NT2/D1 (cell line): ENCODE data around the gene IGF2R.
"Not testable (repeated sequence)": the region's sequence is repeated elsewhere in the genome, so short reads cannot be mapped to it uniquely, and the experiment has no call there.

Experiments used
- DNase-seq: peaks from one replicate; pipeline ENCODE4 v3.0.0-alpha.2; 2011; ENCODE audit warnings: low read depth, low spot score
- H3K27me3 ChIP-seq: 2 replicates; pipeline ENCODE4 v1.6.0; 2011; ENCODE audit warnings: mild to moderate bottlenecking; ENCODE audit not compliant: insufficient read length, insufficient read depth
- H3K36me3 ChIP-seq: 2 replicates; pipeline ENCODE4 v1.6.1; 2011; ENCODE audit warnings: mild to moderate bottlenecking, low read length, mixed read lengths; ENCODE audit not compliant: insufficient read depth, insufficient read length
- H3K4me1 ChIP-seq: 2 replicates; pipeline ENCODE4 v1.5.1; 2011; ENCODE audit not compliant: insufficient read depth, insufficient read length
- H3K4me3 ChIP-seq: 2 replicates; pipeline ENCODE4 v1.5.1; 2011; ENCODE audit warnings: low read depth; ENCODE audit not compliant: insufficient read length
- H3K9ac ChIP-seq: 2 replicates; pipeline ENCODE4 v1.6.0; 2011; ENCODE audit warnings: low read depth; ENCODE audit not compliant: insufficient read length
- H3K9me3 ChIP-seq: 2 replicates; pipeline ENCODE4 v1.5.1; 2011; ENCODE audit warnings: mild to moderate bottlenecking, low read length; ENCODE audit not compliant: insufficient read depth
- SUZ12 ChIP-seq: IDR thresholded peaks from 2 replicates; pipeline ENCODE4 v1.6.1; 2011; ENCODE audit not compliant: insufficient read length, insufficient read depth; ENCODE audit errors: extremely low read depth
- YY1 ChIP-seq: IDR thresholded peaks from 2 replicates; pipeline ENCODE4 v1.6.1; 2011; ENCODE audit not compliant: insufficient read length, insufficient read depth
- ZNF274 ChIP-seq: IDR thresholded peaks from 2 replicates; pipeline ENCODE4 v1.6.1; 2011; ENCODE audit warnings: mild to moderate bottlenecking, low read depth, low read length

The IGF2R gene

DNA sequence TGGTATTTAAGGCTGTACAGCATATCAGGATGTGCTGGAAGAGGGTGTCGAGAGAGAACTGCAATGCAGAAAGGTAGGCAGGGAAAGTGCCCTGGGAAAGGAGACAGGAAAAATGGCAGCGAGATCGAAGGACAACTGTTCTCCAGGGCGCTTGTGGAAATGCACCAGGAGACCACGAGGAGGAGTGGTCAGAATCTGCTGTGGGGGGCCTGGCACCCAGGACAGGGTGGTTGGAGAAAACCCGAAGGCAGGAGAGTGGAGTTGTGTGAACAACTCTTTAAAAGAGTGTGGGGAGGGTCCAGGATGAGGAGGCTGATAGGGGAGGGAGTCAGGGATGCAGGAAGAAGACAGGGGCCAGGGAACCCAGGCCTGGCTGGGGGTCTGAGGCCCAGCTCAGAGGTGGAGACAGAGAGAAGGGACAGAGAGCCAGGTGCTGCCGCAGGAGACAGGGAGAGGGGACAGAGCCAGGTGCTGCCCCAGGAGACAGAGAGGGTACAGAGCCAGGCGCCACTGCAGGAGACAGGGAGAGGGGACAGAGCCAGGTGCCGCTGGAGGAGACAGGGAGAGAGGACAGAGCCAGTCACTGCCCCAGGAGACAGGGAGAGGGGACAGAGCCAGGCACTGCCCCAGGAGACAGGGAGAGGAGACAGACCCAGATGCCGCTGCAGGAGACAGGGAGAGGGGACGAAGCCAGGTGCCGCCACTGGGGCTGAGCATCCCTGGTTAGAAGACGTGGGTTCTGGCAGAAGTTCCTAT, 162.0 kb downstream of the IGF2R start:
- no peaks in the 10 kb centered on the region for H3K9me3 ChIP-seq

GRCh38 chr6:160131636-160132296, 162.9 kb downstream of the IGF2R start:
- no peak overlapping the region for H3K4me3 ChIP-seq
- H3K4me1 ChIP-seq, result peaks cover 4% of the 10 kb centered on the region
- no peaks in the 10 kb centered on the region for H3K27me3 ChIP-seq
- no peak for TF ChIP-seq SUZ12
- TF ChIP-seq ZNF274, result no peak
- TF ChIP-seq YY1, result no peak
- no peaks in the 10 kb centered on the region for H3K9me3 ChIP-seq
- no peak for DNase-seq
- H3K36me3 ChIP-seq, result no peaks in the 10 kb centered on the region
- no peak overlapping the region for H3K9ac ChIP-seq

More for the DNA sequence above, 162.0 kb downstream of the IGF2R start:
- TF ChIP-seq YY1, result no peak
- no peak for TF ChIP-seq ZNF274
- no peak for TF ChIP-seq SUZ12
- no peak for DNase-seq
- Histone ChIP-seq H3K4me3 (no peak overlapping the region), H3K4me1 (peaks cover 4% of the 10 kb centered on the region), H3K27me3 (no peaks in the 10 kb centered on the region), H3K9ac (no peak overlapping the region), H3K36me3 (no peaks in the 10 kb centered on the region)

DNA sequence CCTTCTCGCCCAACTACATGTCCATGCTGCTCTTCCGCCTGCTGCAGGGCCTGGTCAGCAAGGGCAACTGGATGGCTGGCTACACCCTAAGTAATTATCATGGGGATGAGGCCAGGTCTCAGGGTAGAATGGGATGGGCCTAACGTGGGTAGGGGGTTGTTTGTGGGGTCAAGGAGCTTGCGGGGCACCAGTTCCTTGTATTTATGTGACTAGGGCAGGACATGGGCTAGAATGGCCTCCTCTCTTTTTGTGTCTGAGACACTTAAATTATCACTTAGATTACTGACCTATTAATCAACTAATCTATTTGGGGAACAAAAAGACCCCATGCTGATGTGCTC, 163.4 kb downstream of the IGF2R start:
- peaks cover 4% of the 10 kb centered on the region for H3K4me1 ChIP-seq
- no peaks in the 10 kb centered on the region for H3K9me3 ChIP-seq
- no peaks in the 10 kb centered on the region for H3K36me3 ChIP-seq
- no peak for TF ChIP-seq ZNF274
- TF ChIP-seq SUZ12, result no peak
- TF ChIP-seq YY1, result no peak
- no peak for DNase-seq
- no peak overlapping the region for H3K9ac ChIP-seq
- H3K4me3 ChIP-seq, result no peak overlapping the region
- H3K27me3 ChIP-seq, result no peaks in the 10 kb centered on the region

GRCh38 chr6:160132776-160133338, 164.0 kb downstream of the IGF2R start:
- Histone ChIP-seq H3K4me1 (peaks cover 4% of the 10 kb centered on the region), H3K36me3 (no peaks in the 10 kb centered on the region), H3K27me3 (no peaks in the 10 kb centered on the region), H3K9me3 (no peaks in the 10 kb centered on the region), H3K9ac (peak overlapping the region; percentile 44), H3K4me3 (no peak overlapping the region)
- DNase-seq, result no peak
- TF ChIP-seq SUZ12 (no peak), ZNF274 (no peak), YY1 (no peak)

GRCh38 chr6:160133441-160134336, 164.8 kb downstream of the IGF2R start:
- no peaks in the 10 kb centered on the region for H3K36me3 ChIP-seq
- TF ChIP-seq ZNF274, result no peak
- TF ChIP-seq SUZ12, result no peak
- no peak for TF ChIP-seq YY1
- no peak overlapping the region for H3K9ac ChIP-seq
- no peak overlapping the region for H3K4me3 ChIP-seq
- peaks cover 4% of the 10 kb centered on the region for H3K4me1 ChIP-seq
- no peaks in the 10 kb centered on the region for H3K9me3 ChIP-seq
- no peak for DNase-seq
- H3K27me3 ChIP-seq, result no peaks in the 10 kb centered on the region

DNA sequence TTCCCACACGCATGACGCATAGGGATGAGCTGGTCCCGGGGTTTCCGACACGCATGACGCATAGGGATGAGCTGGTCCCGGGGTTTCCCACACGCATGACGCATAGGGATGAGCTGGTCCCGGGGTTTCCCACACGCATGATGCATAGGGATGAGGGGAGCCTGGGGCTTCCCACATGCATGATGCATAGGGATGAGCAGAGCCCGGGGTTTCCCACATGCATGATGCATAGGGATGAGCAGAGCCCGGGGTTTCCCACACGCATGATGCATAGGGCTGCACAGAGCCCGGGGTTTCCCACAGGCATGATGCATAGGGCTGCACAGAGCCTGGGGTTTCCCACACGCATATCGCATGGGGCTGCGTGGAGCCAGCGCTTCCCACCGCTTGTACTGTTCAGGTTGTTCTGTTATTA, 165.5 kb downstream of the IGF2R start:
- not testable (repeated sequence) for DNase-seq, H3K9me3 ChIP-seq, H3K36me3 ChIP-seq, H3K4me1 ChIP-seq, H3K9ac ChIP-seq, H3K4me3 ChIP-seq, H3K27me3 ChIP-seq
